Mesenchymal stem cell (in vitro differentiated cells and primary cell): Measurements from ENCODE around the gene MARK3.
A peak's percentile ranks its signal among the peaks of the same experiment; 100 is the strongest.
"Not testable (repeated sequence)": the region's sequence is repeated elsewhere in the genome, so short reads cannot be mapped to it uniquely, and the experiment has no call there.

ENCODE experiments used
- DNase-seq: peaks from one replicate; pipeline ENCODE4 v3.0.0-alpha.2; 2013
- H2AFZ ChIP-seq: one replicate; pipeline ENCODE4 v1.6.1; 2013; ENCODE audit warnings: low read depth, mild to moderate bottlenecking, control low read depth, inconsistent platforms, low read length, moderate library complexity
- H2AK5ac ChIP-seq: 2 replicates; pipeline ENCODE4 v1.6.1; 2013; ENCODE audit warnings: low read length, moderate library complexity, mild to moderate bottlenecking, inconsistent platforms; ENCODE audit not compliant: severe bottlenecking
- H2BK120ac ChIP-seq: one replicate; pipeline ENCODE4 v1.6.1; 2013; ENCODE audit warnings: low read depth, mild to moderate bottlenecking, inconsistent platforms, low read length, moderate library complexity
- H2BK12ac ChIP-seq, 2 experiments: one replicate each; pipeline ENCODE4 v1.6.1; 2013; ENCODE audit warnings: inconsistent platforms in 2 of 2, low read length in 2 of 2, mild to moderate bottlenecking in 2 of 2, moderate library complexity in 2 of 2, control low read depth in 1 of 2
- H2BK15ac ChIP-seq: one replicate; pipeline ENCODE4 v1.6.1; 2013; ENCODE audit warnings: mild to moderate bottlenecking, low read depth, inconsistent platforms; ENCODE audit not compliant: poor library complexity, severe bottlenecking
- H2BK5ac ChIP-seq: 2 replicates; pipeline ENCODE4 v1.6.1; 2013; ENCODE audit warnings: low read depth, mild to moderate bottlenecking, low read length, control low read depth, inconsistent platforms; ENCODE audit not compliant: poor library complexity, severe bottlenecking
- H3K14ac ChIP-seq, 2 experiments: one replicate each; pipeline ENCODE4 v1.6.1; 2013; ENCODE audit warnings: inconsistent platforms in 2 of 2, low read length in 2 of 2, control low read depth in 1 of 2, mild to moderate bottlenecking in 1 of 2, moderate library complexity in 1 of 2
- H3K18ac ChIP-seq, 2 experiments: one replicate each; pipeline ENCODE4 v1.6.1; 2013; ENCODE audit warnings: inconsistent platforms in 2 of 2, low read length in 2 of 2, control low read depth in 1 of 2, low read depth in 1 of 2, mild to moderate bottlenecking in 1 of 2
- H3K23ac ChIP-seq, 2 experiments: one replicate each; pipeline ENCODE4 v1.6.1; 2013; ENCODE audit warnings: inconsistent platforms in 2 of 2, low read length in 2 of 2, mild to moderate bottlenecking in 2 of 2, moderate library complexity in 2 of 2, control low read depth in 1 of 2
- H3K27ac ChIP-seq: 2 replicates; pipeline ENCODE4 v1.5.1; 2013; ENCODE audit warnings: mild to moderate bottlenecking, moderate library complexity, low read length, control low read depth, inconsistent platforms; ENCODE audit not compliant: poor library complexity, severe bottlenecking
- H3K27me3 ChIP-seq, 2 experiments: 2 replicates each; pipeline versions ENCODE4 v1.6.1 to v1.7.0; 2013; ENCODE audit warnings: low read length in 2 of 2, mild to moderate bottlenecking in 2 of 2, moderate library complexity in 2 of 2, control low read depth in 1 of 2, inconsistent platforms in 1 of 2; ENCODE audit not compliant: control insufficient read depth in 1 of 2, insufficient read depth in 1 of 2
- H3K36me3 ChIP-seq, 2 experiments: 2 replicates each; pipeline versions ENCODE4 v1.6.1 to v1.7.0; 2013; ENCODE audit warnings: low read length in 2 of 2, control low read depth in 1 of 2, inconsistent platforms in 1 of 2, low read depth in 1 of 2, mild to moderate bottlenecking in 1 of 2; ENCODE audit not compliant: insufficient read depth in 2 of 2, control insufficient read depth in 1 of 2
- H3K4ac ChIP-seq, 2 experiments: one replicate each; pipeline ENCODE4 v1.6.1; 2013; ENCODE audit warnings: inconsistent platforms in 2 of 2, low read length in 2 of 2, mild to moderate bottlenecking in 2 of 2, moderate library complexity in 2 of 2, control low read depth in 1 of 2, low read depth in 1 of 2
- H3K4me1 ChIP-seq: 2 replicates; pipeline ENCODE4 v1.6.1; 2013; ENCODE audit warnings: low read depth, low read length, control low read depth; ENCODE audit not compliant: control insufficient read depth, insufficient read depth
- H3K4me2 ChIP-seq: 2 replicates; pipeline ENCODE4 v1.6.1; 2013; ENCODE audit warnings: low read length, mild to moderate bottlenecking, inconsistent platforms; ENCODE audit not compliant: poor library complexity, severe bottlenecking
- H3K4me3 ChIP-seq, 2 experiments: 2 replicates each; pipeline versions ENCODE4 v1.5.1 to v1.7.0; 2013; ENCODE audit warnings: low read length in 2 of 2, mild to moderate bottlenecking in 2 of 2, control low read depth in 1 of 2, low read depth in 1 of 2; ENCODE audit not compliant: insufficient read depth in 1 of 2
- H3K79me1 ChIP-seq: replicated peaks from 2 replicates; pipeline ENCODE4 v1.6.1; 2013; ENCODE audit warnings: mild to moderate bottlenecking, control low read depth, low read length, inconsistent platforms; ENCODE audit not compliant: poor library complexity, severe bottlenecking
- H3K9ac ChIP-seq: 2 replicates; pipeline ENCODE4 v1.7.0; 2013; ENCODE audit warnings: mild to moderate bottlenecking, low read length, moderate library complexity
- H3K9me3 ChIP-seq: 2 replicates; pipeline ENCODE4 v1.7.0; 2013; ENCODE audit warnings: mild to moderate bottlenecking, low read length; ENCODE audit not compliant: control insufficient read depth
- H4K8ac ChIP-seq: one replicate; pipeline ENCODE4 v1.6.1; 2013; ENCODE audit warnings: inconsistent platforms, mild to moderate bottlenecking, low read length, moderate library complexity
- H4K91ac ChIP-seq: one replicate; pipeline ENCODE4 v1.6.1; 2013; ENCODE audit warnings: mild to moderate bottlenecking, low read length, inconsistent platforms
- WGBS: methylation state at CpG from one replicate; pipeline ENCODE4 v1.1.7; 2013; ENCODE audit warnings: mixed read lengths; 5-methylcytosine and 5-hydroxymethylcytosine counted together

MARK3 gene

DNA sequence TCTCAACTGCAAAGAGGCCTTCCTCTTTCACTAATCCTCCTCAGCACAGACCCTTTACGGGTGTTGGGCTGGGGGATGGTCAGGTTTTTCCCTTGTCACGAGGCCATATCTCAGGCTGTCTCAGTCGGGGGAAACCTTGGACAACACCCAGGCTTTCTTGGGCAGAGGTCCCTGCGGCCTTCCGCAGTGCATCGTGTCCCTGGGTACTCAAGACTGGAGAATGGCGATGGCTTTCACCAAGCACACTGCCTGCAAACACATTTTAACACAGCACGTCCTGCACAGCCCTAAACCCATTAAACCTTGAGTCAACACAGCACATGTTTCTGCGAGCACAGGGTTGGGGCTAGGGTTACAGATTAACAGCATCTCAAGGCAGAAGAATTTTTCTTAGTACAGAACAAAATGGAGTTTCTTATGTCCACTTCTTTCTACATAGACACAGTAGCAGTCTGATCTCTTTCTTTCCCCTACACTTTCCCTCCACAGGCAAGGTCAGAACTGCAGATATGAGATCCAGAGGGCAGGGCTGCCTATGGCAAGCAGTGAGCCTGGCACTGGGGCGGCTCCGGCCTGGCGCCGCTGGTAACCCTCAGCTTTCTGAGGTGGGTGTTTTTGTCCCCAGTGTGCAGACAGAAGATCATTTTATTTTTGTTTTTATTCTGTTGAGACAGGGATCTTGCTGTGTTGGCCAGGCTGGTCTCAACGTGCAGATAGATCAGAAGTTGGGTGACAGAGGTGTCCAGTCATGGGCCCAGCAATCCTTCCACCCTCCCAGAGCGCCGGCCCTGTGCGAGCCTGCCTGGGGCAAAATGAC is 140.4 kb downstream of the MARK3 start:
- not testable (repeated sequence) for H3K18ac ChIP-seq, H3K4me3 ChIP-seq, DNase-seq, H3K23ac ChIP-seq, H3K9me3 ChIP-seq, H3K36me3 ChIP-seq, H4K91ac ChIP-seq, H2BK120ac ChIP-seq, H3K4ac ChIP-seq, H2AFZ ChIP-seq, H2BK5ac ChIP-seq, H2BK15ac ChIP-seq, H3K9ac ChIP-seq, H3K14ac ChIP-seq, H2BK12ac ChIP-seq, H4K8ac ChIP-seq
- peaks cover 19% of the 10 kb centered on the region for H3K79me1 ChIP-seq
- H3K27ac ChIP-seq = peak overlapping the region; percentile 61
- H3K4me1 ChIP-seq = peaks cover 73% of the 10 kb centered on the region
- H3K27me3 ChIP-seq = peaks cover 10 to 15% of the 10 kb centered on the region in 2 experiments
- peak overlapping the region; percentile 17 for H3K4me2 ChIP-seq
- H2AK5ac ChIP-seq = peak overlapping the region; percentile 3
- WGBS = 70% methylated on average over 17 of the region's 17 CpGs

DNA sequence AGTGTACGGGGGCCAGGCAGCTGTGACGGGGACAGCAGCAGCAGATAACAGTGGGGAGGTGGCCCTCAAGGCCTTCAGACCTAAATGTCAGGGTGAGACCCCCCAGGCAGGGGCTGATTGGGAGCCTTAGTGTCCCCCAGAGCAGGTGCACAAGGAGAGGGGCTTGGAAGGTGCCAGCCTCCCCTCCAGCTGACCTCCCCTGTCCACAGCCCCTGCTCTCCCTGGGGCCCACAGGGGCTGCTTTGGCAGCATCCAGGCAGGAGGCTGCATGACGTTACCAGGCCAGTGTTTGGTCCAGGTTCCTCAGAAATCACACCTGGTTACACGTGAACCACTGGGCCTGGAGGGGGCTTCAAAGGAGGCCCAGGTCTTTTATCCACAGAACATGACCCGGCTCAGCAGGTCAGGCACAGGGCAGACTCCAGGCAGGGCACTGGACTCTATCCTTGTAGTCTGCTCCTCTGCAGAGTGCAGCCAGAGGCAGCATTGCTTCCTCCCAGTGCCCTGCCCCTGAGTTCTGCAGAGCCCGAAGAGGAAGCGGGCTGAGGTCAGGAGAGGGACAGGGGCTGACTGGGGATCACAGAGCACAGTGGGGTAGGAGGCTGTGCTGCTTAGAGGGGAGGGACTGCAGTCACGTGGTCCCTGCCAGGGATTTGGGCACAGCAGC is 141.2 kb downstream of the MARK3 start:
- Histone ChIP-seq H2BK15ac (peak overlapping the region; percentile 33), H3K4me1 (peaks cover 73% of the 10 kb centered on the region), H3K14ac (no peak overlapping the region), H2AK5ac (peak overlapping the region; percentile 42), H4K91ac (no peak overlapping the region), H4K8ac (no peak overlapping the region), H3K9me3 (no peaks in the 10 kb centered on the region), H3K79me1 (peaks cover 24% of the 10 kb centered on the region), H3K23ac (no peak overlapping the region), H2BK5ac (no peak overlapping the region), H3K4ac (no peak overlapping the region), H2BK120ac (no peak overlapping the region), H3K36me3 (peaks cover 9 to 16% of the 10 kb centered on the region in 2 experiments), H3K4me3 (no peak overlapping the region), H3K18ac (no peak overlapping the region), H2BK12ac (peak overlapping the region in 1 of 2 experiments; percentile 38), H3K27me3 (peaks cover 10 to 15% of the 10 kb centered on the region in 2 experiments), H2AFZ (no peak overlapping the region), H3K9ac (no peak overlapping the region), H3K27ac (no peak overlapping the region), H3K4me2 (no peak overlapping the region)
- 89% methylated on average over 7 of the region's 8 CpGs for WGBS
- no peak for DNase-seq

DNA sequence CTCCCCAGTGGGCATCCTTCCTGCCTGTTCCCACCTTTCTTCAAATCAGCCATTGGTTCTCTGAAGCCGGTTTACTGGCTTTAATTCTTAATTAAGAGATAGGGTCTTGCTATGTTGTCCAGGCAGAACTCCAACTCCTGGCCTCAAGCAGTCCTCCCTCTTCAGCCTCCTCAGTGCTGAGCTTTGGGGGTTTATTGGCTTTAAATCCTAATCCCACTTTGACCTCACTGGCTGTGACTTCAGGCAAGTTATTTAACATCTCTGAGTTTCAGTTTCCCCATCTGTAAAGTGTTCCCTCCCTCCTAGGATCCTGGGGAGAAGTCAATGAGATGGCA is 141.7 kb downstream of the MARK3 start:
- Histone ChIP-seq H3K27ac (no peak overlapping the region), H4K91ac (no peak overlapping the region), H3K4me2 (no peak overlapping the region), H3K79me1 (peaks cover 29% of the 10 kb centered on the region), H4K8ac (no peak overlapping the region), H3K14ac (no peak overlapping the region), H3K27me3 (peaks cover 10 to 15% of the 10 kb centered on the region in 2 experiments), H2BK15ac (peak overlapping the region; percentile 33), H2BK5ac (no peak overlapping the region), H2AK5ac (peak overlapping the region; percentile 42), H3K23ac (no peak overlapping the region), H3K36me3 (peaks cover 9 to 21% of the 10 kb centered on the region in 2 experiments), H2AFZ (no peak overlapping the region), H3K4ac (no peak overlapping the region), H3K4me3 (no peak overlapping the region), H3K9me3 (no peaks in the 10 kb centered on the region), H2BK120ac (no peak overlapping the region), H3K4me1 (peaks cover 73% of the 10 kb centered on the region), H3K9ac (peak overlapping the region; percentile 92), H2BK12ac (no peak overlapping the region), H3K18ac (no peak overlapping the region)
- no peak for DNase-seq
- WGBS = 100% methylated on average over 1 of the region's 1 CpG

DNA sequence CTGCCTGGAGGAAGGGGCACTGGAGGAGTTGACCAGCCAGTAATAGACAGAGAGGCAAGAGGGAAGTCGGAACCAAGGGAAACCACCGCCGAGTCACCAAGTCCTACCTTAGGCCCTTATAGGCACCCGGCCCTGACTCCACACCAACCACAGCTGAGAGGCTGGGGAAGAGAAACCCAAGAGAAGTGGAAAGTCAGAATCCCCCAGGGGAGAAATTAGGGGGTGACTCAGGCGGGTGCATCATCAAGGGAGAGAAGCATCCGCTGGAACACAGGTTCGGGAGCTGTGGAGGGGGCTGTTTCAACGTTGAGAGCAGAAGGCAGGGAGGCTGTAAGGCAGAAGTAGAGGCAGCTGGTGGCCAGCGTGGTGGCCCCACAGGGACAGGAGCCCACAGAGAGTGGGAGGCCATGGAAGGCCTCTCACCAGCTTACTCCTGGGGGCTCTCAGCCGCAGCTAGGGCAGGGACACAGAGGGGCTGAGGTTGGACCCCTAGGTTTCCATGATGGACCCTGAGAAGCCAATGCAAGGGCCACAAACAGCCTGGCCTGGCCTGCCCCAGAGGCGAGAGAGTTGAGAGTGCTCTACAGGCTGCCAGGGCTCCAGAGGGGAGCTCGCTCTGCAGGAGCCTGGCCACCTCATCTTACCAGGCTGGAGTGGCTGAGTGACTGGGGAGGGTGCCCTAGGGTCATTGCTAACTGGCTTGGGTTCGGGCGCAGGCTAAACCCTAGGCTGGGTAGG is 142.4 kb downstream of the MARK3 start:
- H3K4ac ChIP-seq = peak overlapping the region; percentile 13 to 30
- peaks cover 6 to 11% of the 10 kb centered on the region in 2 experiments for H3K27me3 ChIP-seq
- 88% methylated on average over 10 of the region's 14 CpGs for WGBS
- peak; percentile 57 for DNase-seq
- H3K36me3 ChIP-seq = peaks cover 14 to 28% of the 10 kb centered on the region in 2 experiments
- H3K79me1 ChIP-seq = peaks cover 35% of the 10 kb centered on the region
- peak overlapping the region; percentile 58 for H2AK5ac ChIP-seq
- H3K23ac ChIP-seq = no peak overlapping the region
- H2BK5ac ChIP-seq = no peak overlapping the region
- H2AFZ ChIP-seq = no peak overlapping the region
- peak overlapping the region in 1 of 2 experiments; percentile 84 for H3K4me3 ChIP-seq
- peaks cover 74% of the 10 kb centered on the region for H3K4me1 ChIP-seq
- H2BK120ac ChIP-seq = peak overlapping the region; percentile 91
- H3K4me2 ChIP-seq = peak overlapping the region; percentile 90
- peak overlapping the region; percentile 67 to 92 for H3K18ac ChIP-seq
- H2BK12ac ChIP-seq = peak overlapping the region; percentile 78 to 79
- no peaks in the 10 kb centered on the region for H3K9me3 ChIP-seq
- H3K9ac ChIP-seq = peak overlapping the region; percentile 92
- no peak overlapping the region for H3K14ac ChIP-seq
- peak overlapping the region; percentile 98 for H4K91ac ChIP-seq
- H2BK15ac ChIP-seq = peak overlapping the region; percentile 92
- H4K8ac ChIP-seq = peak overlapping the region; percentile 97
- H3K27ac ChIP-seq = peak overlapping the region; percentile 28
